ENCODE results near the gene CDC6. TPM values are rescaled to one million over a fixed set of nuclear protein-coding genes. Genes with fewer than 3 reads are reported as not detected.

The CDC6 gene
- total and polyA plus RNA-seq, 2 of the 8 experiments (the other 6 are each of a cell fraction or from before 2014, with no cell fraction given): 50.5 to 140 TPM

DNA sequence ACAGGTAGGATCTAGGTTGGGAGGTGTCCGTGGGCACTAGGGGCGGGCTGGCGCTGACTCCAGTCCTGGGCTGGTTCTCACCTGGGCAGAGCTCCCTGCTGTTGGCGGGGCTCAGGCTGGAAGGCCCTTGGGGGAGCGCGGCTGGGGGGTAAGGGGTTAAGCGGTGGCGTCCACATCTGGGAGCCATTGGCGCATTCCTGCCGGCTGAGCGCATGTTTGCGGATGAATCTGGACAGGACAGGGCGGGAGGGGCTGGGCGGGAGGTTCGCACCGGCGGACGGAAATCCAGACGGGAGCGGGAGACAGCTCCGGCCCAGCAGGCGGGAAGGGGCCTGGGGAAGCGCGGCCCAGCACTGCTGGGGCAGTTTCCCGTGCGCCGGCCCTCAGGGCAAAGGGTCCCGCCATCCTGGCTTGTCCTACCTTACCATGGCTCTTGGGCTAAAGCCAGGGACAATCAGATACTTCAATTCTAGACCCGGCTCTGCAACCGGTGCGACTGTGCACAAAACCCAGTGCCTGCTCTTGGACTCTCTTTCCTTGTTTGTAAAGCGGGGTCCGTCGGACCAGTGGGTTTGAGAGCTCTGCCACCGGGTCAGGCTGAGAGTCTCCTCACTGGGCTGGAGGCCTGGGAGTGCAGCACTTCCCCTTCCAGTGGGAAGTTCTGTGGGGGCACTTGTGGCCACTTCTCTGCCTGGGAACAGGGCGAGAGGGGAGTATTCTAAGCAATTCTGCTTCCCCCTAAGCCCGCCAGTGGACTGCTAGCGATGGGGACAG, 29.1 kb downstream of the CDC6 start (continued):
- TF ChIP-seq RAD21 (IDR thresholded peaks at IDR 0.05 in 1 of 2, conservative IDR thresholded peaks at IDR 0.05 in 1 of 2; ENCODE audit: low read depth in 2 of 2, low read length in 2 of 2) (0 out of 4 replicates have a peak, but pooled peaks of 1 of the 2 experiments have one; percentile 1), TEAD4 (IDR thresholded peaks at IDR 0.05; ENCODE audit: low read depth, low read length) (peak; percentile 68), JUND (IDR thresholded peaks at IDR 0.05; ENCODE audit: low read length) (peak; percentile 42; the same call in 1 of the 2 replicates), ZNF274 (IDR thresholded peaks at IDR 0.05; ENCODE audit: borderline replicate concordance, extremely low read depth, low read length) (no peak), E2F6 (IDR thresholded peaks at IDR 0.05) (peak; percentile 42; the same call in 1 of the 2 replicates), SP1 (IDR thresholded peaks at IDR 0.05; ENCODE audit: low read depth, low read length) (no peak), RBBP5 (IDR thresholded peaks at IDR 0.05; ENCODE audit: borderline replicate concordance, low read depth, low read length) (no peak), TAF7 (optimal IDR thresholded peaks at IDR 0.05; ENCODE audit: borderline replicate concordance, low read depth, low read length) (no peak), SIRT6 (IDR thresholded peaks at IDR 0.05; ENCODE audit: low read length) (no peak), SUZ12 (IDR thresholded peaks at IDR 0.05; ENCODE audit: low read length) (no peak; the same call in 1 of the 2 replicates), KDM5A (IDR thresholded peaks at IDR 0.05; ENCODE audit: low read length) (no peak)
